PFSK-1 (cell line): Measurements from ENCODE around the gene HS6ST3.

Experiments used
- FOXP2 ChIP-seq: optimal IDR thresholded peaks from 2 replicates; pipeline ENCODE3; 2011; ENCODE audit warnings: borderline replicate concordance, control low read depth, inconsistent platforms; ENCODE audit not compliant: insufficient read depth; ENCODE audit errors: extremely low read length, extremely low read depth
- POLR2AphosphoS5 ChIP-seq: IDR thresholded peaks from 2 replicates; pipeline ENCODE4 v1.6.1; 2012; ENCODE audit warnings: low read depth, mild to moderate bottlenecking, control low read depth, low read length, moderate library complexity
- REST ChIP-seq, 2 experiments: IDR thresholded peaks; 2 replicates each; pipeline versions ENCODE4 v1.6.1 to v1.8.0; 2011 to 2012; ENCODE audit warnings: low read depth in 2 of 2, low read length in 2 of 2, control low read depth in 1 of 2, inconsistent platforms in 1 of 2, mild to moderate bottlenecking in 1 of 2, moderate library complexity in 1 of 2; ENCODE audit not compliant: insufficient read depth in 1 of 2
- SIN3A ChIP-seq: IDR thresholded peaks from 2 replicates; pipeline ENCODE4 v1.6.1; 2012; ENCODE audit warnings: mild to moderate bottlenecking, low read length, moderate library complexity, borderline replicate concordance; ENCODE audit not compliant: insufficient read depth
- TAF1 ChIP-seq: IDR thresholded peaks from 2 replicates; pipeline ENCODE4 v1.6.1; 2012; ENCODE audit warnings: low read length, control low read depth, borderline replicate concordance; ENCODE audit not compliant: insufficient read depth

The HS6ST3 gene

DNA sequence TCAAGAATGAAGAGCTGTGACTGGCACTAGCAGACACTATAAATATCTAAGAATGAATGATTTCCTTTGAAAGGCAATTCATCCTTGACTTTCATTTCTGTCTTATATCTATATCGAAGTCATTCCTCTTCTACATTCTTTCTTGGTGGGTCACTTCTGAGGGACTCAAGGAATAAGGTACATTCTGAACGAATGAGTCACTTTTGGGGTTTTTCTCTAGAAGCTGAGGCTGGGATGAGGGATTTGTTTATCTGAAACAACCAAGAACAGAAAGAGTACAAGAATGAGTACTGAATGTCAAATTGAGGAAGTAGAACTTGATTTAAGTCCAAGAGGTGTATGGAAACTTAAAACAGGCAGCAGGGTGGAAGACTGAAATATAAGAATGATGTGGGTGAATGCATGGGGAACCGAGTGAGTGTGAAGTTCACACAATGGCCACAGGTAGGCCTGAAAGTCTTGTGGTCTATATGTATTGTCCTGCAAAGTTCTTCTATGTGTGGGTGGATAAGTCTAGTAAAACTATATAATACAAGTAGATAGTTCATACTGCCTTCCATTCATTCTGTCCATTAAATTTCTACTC lies 560.5 kb downstream of the HS6ST3 start:
- TF ChIP-seq TAF1 (no peak), REST (IDR thresholded peaks at IDR 0.05; ENCODE audit: insufficient read depth in 1 of 2, low read depth in 2 of 2, low read length in 2 of 2) (no peak), SIN3A (no peak), POLR2AphosphoS5 (no peak), FOXP2 (no peak)

DNA sequence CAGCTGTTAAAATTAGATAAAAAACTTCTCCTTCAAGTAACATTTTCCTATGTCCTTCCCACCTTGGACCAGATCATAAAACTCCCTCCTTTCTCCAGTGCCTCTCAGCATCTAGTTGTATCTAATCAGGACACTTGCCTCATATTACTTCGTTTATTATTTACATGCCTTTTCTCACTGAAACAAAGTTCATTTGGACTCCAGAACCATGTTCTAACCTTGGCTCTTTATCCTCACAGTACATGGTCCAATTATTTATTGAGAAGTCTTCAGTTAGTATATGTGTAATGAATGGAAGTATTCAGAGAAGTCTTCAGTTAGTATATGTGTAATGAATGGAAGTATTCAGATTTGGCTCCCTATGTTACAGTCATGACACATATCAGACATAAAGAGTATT lies 561.7 kb downstream of the HS6ST3 start:
- TF ChIP-seq TAF1 (no peak), SIN3A (no peak), REST (IDR thresholded peaks at IDR 0.05; ENCODE audit: insufficient read depth in 1 of 2, low read depth in 2 of 2, low read length in 2 of 2) (no peak), FOXP2 (no peak), POLR2AphosphoS5 (no peak)

DNA sequence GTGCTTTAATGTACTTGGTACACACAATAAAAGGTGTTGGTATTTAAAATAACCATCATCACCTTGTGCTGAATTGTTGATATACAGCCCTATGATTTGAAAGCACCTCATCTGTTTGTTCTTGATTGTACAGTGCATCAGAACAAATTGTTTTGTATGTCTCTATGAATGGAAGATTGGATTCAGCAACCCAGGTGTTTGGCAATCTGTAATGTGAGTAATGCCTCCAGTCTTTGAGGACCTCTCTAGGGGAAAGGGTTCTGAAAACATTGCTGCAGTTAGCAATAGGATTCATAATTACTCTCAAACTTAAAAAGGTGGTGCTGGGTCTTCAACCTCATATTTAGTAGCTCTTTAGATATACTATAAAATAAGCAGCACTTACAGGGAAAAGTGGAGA lies 562.6 kb downstream of the HS6ST3 start:
- TF ChIP-seq SIN3A = no peak
- TF ChIP-seq TAF1 = no peak
- TF ChIP-seq FOXP2 = no peak
- TF ChIP-seq REST (IDR thresholded peaks at IDR 0.05; ENCODE audit: insufficient read depth in 1 of 2, low read depth in 2 of 2, low read length in 2 of 2) = no peak
- TF ChIP-seq POLR2AphosphoS5 = no peak

DNA sequence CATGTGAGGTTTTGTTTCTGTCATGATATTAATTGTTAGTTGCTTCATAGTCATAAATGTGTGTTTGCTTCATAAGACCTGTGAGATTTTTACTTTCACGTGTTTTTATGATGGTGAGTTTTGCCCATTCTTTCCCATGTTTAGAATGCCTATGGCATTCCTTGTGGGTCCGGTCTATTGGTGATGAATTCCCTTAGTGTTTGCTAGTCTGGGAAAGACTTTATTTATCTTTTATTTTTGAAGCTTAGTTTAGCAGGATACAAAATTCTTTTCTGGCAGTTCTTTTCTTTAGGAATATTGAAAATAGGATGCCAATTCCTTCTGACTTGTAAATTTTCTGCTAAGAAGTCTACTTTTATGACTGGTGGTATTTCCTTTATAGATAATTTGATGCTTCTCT lies 571.7 kb downstream of the HS6ST3 start:
- TF ChIP-seq FOXP2 (no peak), SIN3A (no peak), POLR2AphosphoS5 (no peak), REST (IDR thresholded peaks at IDR 0.05; ENCODE audit: insufficient read depth in 1 of 2, low read depth in 2 of 2, low read length in 2 of 2) (no peak)

GRCh38 chr13:96662036-96662435 lies 572.1 kb downstream of the HS6ST3 start:
- no peak for TF ChIP-seq TAF1
- no peak for TF ChIP-seq REST (IDR thresholded peaks at IDR 0.05; ENCODE audit: insufficient read depth in 1 of 2, low read depth in 2 of 2, low read length in 2 of 2)
- TF ChIP-seq POLR2AphosphoS5 = no peak
- no peak for TF ChIP-seq SIN3A
- no peak for TF ChIP-seq FOXP2
